GM12892 (cell line): ENCODE data around the gene EFR3B.

ENCODE experiments used
- POLR2A ChIP-seq: IDR thresholded peaks from 2 replicates; pipeline ENCODE4 v1.6.1; 2011; ENCODE audit warnings: low read depth, low read length, control low read depth
- POLR2AphosphoS5 ChIP-seq: IDR thresholded peaks from 2 replicates; pipeline ENCODE4 v1.6.1; 2011; ENCODE audit warnings: low read depth, low read length, control low read depth
- TAF1 ChIP-seq: IDR thresholded peaks from 2 replicates; pipeline ENCODE4 v1.6.1; 2011; ENCODE audit warnings: low read depth, mild to moderate bottlenecking, control low read depth, low read length, borderline replicate concordance

GRCh38 chr2:25056098-25056821 lies 14.4 kb downstream of the EFR3B start:
- TF ChIP-seq POLR2A: no peak
- no peak for TF ChIP-seq POLR2AphosphoS5
- no peak for TF ChIP-seq TAF1
